Astrocyte (in vitro differentiated cells and primary cell): ENCODE measurements around the gene MXD3. TPM values are rescaled to one million over a fixed set of nuclear protein-coding genes. Genes with fewer than 3 reads are reported as not detected.

Experiments used
- DNase-seq: peaks from one replicate; pipeline ENCODE4 v3.0.0-alpha.2; 2010; ENCODE audit warnings: low read depth
- FAIRE-seq: peaks from 2 replicates; lab custom pipeline; 2011; peaks lifted over from hg19 to GRCh38; lab: Jason Lieb, UNC
- H2AFZ ChIP-seq: 2 replicates; pipeline ENCODE4 v1.6.0; 2012; ENCODE audit warnings: low read depth, low read length, inconsistent platforms
- H3K27ac ChIP-seq: 2 replicates; pipeline ENCODE4 v1.5.1; 2011; ENCODE audit warnings: low read depth, low read length, inconsistent platforms
- H3K27me3 ChIP-seq: 2 replicates; pipeline ENCODE4 v1.6.0; 2011; ENCODE audit warnings: low read length, inconsistent platforms; ENCODE audit not compliant: insufficient read depth
- H3K36me3 ChIP-seq: 2 replicates; pipeline ENCODE4 v1.5.1; 2011; ENCODE audit warnings: low read length, inconsistent platforms; ENCODE audit not compliant: insufficient read depth
- H3K4me1 ChIP-seq: 2 replicates; pipeline ENCODE4 v1.5.1; 2011; ENCODE audit warnings: low read length, inconsistent platforms; ENCODE audit not compliant: insufficient read depth
- H3K4me2 ChIP-seq: 2 replicates; pipeline ENCODE4 v1.6.0; 2012; ENCODE audit warnings: low read length, inconsistent platforms
- H3K4me3 ChIP-seq: 2 replicates; pipeline ENCODE4 v1.5.1; 2011; ENCODE audit warnings: low read depth, mild to moderate bottlenecking, low read length, inconsistent platforms; ENCODE audit not compliant: insufficient read depth
- H3K79me2 ChIP-seq: 2 replicates; pipeline ENCODE4 v1.6.0; 2012; ENCODE audit warnings: mild to moderate bottlenecking, low read length, inconsistent platforms; ENCODE audit not compliant: insufficient read depth
- H3K9ac ChIP-seq: 2 replicates; pipeline ENCODE4 v1.6.0; 2012; ENCODE audit warnings: mild to moderate bottlenecking, low read length, inconsistent platforms
- H3K9me3 ChIP-seq: 2 replicates; pipeline ENCODE4 v1.5.1; 2012; ENCODE audit warnings: low read depth, mild to moderate bottlenecking, low read length, inconsistent platforms; ENCODE audit not compliant: insufficient read depth
- H4K20me1 ChIP-seq: 2 replicates; pipeline ENCODE4 v1.6.0; 2012; ENCODE audit warnings: low read length, inconsistent platforms; ENCODE audit not compliant: insufficient read depth
- H3K27ac Mint-ChIP-seq: one replicate; pipeline ENCODE4 v1.8.0; 2021; ENCODE audit warnings: mild to moderate bottlenecking, mixed read lengths; ENCODE audit not compliant: unreplicated experiment
- H3K27me3 Mint-ChIP-seq: one replicate; pipeline ENCODE4 v1.8.0; 2021; ENCODE audit warnings: low read depth, mixed read lengths; ENCODE audit not compliant: unreplicated experiment
- H3K36me3 Mint-ChIP-seq: one replicate; pipeline ENCODE4 v1.8.0; 2021; ENCODE audit warnings: low read depth, mixed read lengths; ENCODE audit not compliant: unreplicated experiment
- H3K4me1 Mint-ChIP-seq: one replicate; pipeline ENCODE4 v1.8.0; 2021; ENCODE audit warnings: low read depth, mixed read lengths; ENCODE audit not compliant: unreplicated experiment
- H3K4me3 Mint-ChIP-seq: one replicate; pipeline ENCODE4 v1.8.0; 2021; ENCODE audit warnings: mild to moderate bottlenecking, moderate library complexity, mixed read lengths; ENCODE audit not compliant: unreplicated experiment
- H3K9me3 Mint-ChIP-seq: one replicate; pipeline ENCODE4 v1.8.0; 2021; ENCODE audit warnings: mild to moderate bottlenecking, mixed read lengths; ENCODE audit not compliant: unreplicated experiment
- CTCF ChIP-seq: IDR thresholded peaks from 2 replicates; pipeline ENCODE4 v1.5.1; 2011; ENCODE audit warnings: low read depth, mild to moderate bottlenecking, inconsistent platforms, low read length, moderate library complexity; ENCODE audit not compliant: insufficient read depth
- EZH2 ChIP-seq: IDR thresholded peaks from 2 replicates; pipeline ENCODE4 v1.6.1; 2012; ENCODE audit warnings: mild to moderate bottlenecking, low read length, inconsistent platforms; ENCODE audit not compliant: insufficient read depth
- total RNA-seq: library from RNA; stranded (reverse); gene quantifications from 2 replicates; pipeline ENCODE4 v1.2.1, GENCODE V29; 2021

The MXD3 gene
- total RNA-seq, 1 donor from 2014 or later: 2.8 TPM

GRCh38 chr5:177359451-177359851, 47.8 kb upstream of the MXD3 start:
- Histone ChIP-seq H3K27ac (no peak overlapping the region), H3K79me2 (no peaks in the 10 kb centered on the region), H3K4me3 (no peak overlapping the region), H3K9me3 (no peaks in the 10 kb centered on the region), H3K36me3 (no peaks in the 10 kb centered on the region), H4K20me1 (no peaks in the 10 kb centered on the region), H3K9ac (no peak overlapping the region), H3K4me1 (peaks cover 16% of the 10 kb centered on the region), H2AFZ (no peak overlapping the region), H3K4me2 (no peak overlapping the region), H3K27me3 (no peaks in the 10 kb centered on the region)
- Mint-ChIP-seq H3K4me3 (no peak overlapping the region), H3K9me3 (peaks cover 2% of the 10 kb centered on the region), H3K27ac (no peak overlapping the region), H3K4me1 (peaks cover 10% of the 10 kb centered on the region), H3K27me3 (peaks cover 30% of the 10 kb centered on the region), H3K36me3 (peaks cover 2% of the 10 kb centered on the region)
- TF ChIP-seq CTCF (no peak), EZH2 (no peak)
- FAIRE-seq (no peak), DNase-seq (no peak)

- peaks cover 14% of the 10 kb centered on the region for H3K4me1 Mint-ChIP-seq
- H3K4me3 Mint-ChIP-seq: no peak overlapping the region
- Histone ChIP-seq H3K27me3 (no peaks in the 10 kb centered on the region), H4K20me1 (no peaks in the 10 kb centered on the region), H3K79me2 (no peaks in the 10 kb centered on the region), H3K4me1 (peaks cover 11% of the 10 kb centered on the region), H3K27ac (no peak overlapping the region), H3K9me3 (no peaks in the 10 kb centered on the region), H3K4me2 (no peak overlapping the region), H3K36me3 (no peaks in the 10 kb centered on the region), H2AFZ (no peak overlapping the region), H3K4me3 (no peak overlapping the region), H3K9ac (no peak overlapping the region)
- no peak for DNase-seq
- TF ChIP-seq EZH2 (no peak), CTCF (no peak)
- FAIRE-seq: no peak
- H3K9me3 Mint-ChIP-seq: peaks cover 6% of the 10 kb centered on the region
- H3K27ac Mint-ChIP-seq: no peak overlapping the region
- peaks cover 33% of the 10 kb centered on the region for H3K27me3 Mint-ChIP-seq
- peaks cover 2% of the 10 kb centered on the region for H3K36me3 Mint-ChIP-seq
Observed at GRCh38 chr5:177358370-177358819, 46.7 kb upstream of the MXD3 start.

- peak within 1 kb of the TSS; percentile 61 for H2AFZ ChIP-seq
- no peaks in the 10 kb centered on the region for H3K36me3 ChIP-seq
- no peaks in the 10 kb centered on the region for H3K27me3 ChIP-seq
- H3K27me3 Mint-ChIP-seq: peaks cover 33% of the 10 kb centered on the region
- TF ChIP-seq CTCF (no peak), EZH2 (no peak)
- no peak within 1 kb of the TSS for H3K9ac ChIP-seq
- H3K9me3 ChIP-seq: no peaks in the 10 kb centered on the region
- no peaks in the 10 kb centered on the region for H4K20me1 ChIP-seq
- FAIRE-seq (no peak), DNase-seq (peak; percentile 55)
- H3K79me2 ChIP-seq: no peaks in the 10 kb centered on the region
- H3K4me2 ChIP-seq: peak within 1 kb of the TSS; percentile 62
- peaks cover 4% of the 10 kb centered on the region for H3K36me3 Mint-ChIP-seq
- H3K4me1 ChIP-seq: peaks cover 8% of the 10 kb centered on the region
- H3K4me3 ChIP-seq: no peak within 1 kb of the TSS
- H3K9me3 Mint-ChIP-seq: peaks cover 6% of the 10 kb centered on the region
- peaks cover 14% of the 10 kb centered on the region for H3K4me1 Mint-ChIP-seq
- peak within 1 kb of the TSS; percentile 50 for H3K4me3 Mint-ChIP-seq
- H3K27ac Mint-ChIP-seq: peak within 1 kb of the TSS; percentile 28
- no peak within 1 kb of the TSS for H3K27ac ChIP-seq
Observed at GRCh38 chr5:177357459-177358351, 46.0 kb upstream of the MXD3 start, which contains the start of gene RGS14. Gene RGS14, plus strand, starts transcription at chr5:177357924. Its CDS starts 101 bp downstream, at chr5:177358025.
